ENCODE results near the gene PSG6.
"Not testable (repeated sequence)": the region's sequence is repeated elsewhere in the genome, so short reads cannot be mapped to it uniquely, and the experiment has no call there.

Gene PSG6

DNA sequence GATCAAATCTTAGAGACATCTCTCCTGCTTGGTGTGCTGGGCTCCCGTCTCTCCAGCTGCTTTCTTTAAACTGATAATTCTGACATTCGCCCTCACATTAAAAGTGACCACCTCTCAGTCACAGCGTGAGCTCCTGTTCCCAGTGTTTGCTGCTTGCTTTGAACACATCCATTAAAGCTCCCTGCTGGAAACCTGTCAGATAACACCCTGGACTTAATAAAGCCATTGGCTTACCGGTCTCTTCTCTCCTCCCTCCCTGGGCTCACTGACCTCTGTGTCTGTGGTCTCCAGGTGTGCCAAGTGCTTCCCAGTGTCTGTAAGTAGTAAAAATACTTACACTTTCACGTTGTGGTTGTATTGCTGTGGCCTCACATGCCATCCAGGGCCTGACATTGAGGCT, 35.7 kb downstream of the PSG6 start:
- POLR2A ChIA-PET; DNase-seq (ENCODE audit: low read depth, low spot score); H3K4me3 ChIP-seq (ENCODE audit: low read depth, low read length): not testable (repeated sequence)
- CTCF ChIA-PET = interaction anchor here (6.8 kb wide), 1 partner anchor 88 kb away, joined by 63 read pairs; no protein-coding TSS in a partner anchor

DNA sequence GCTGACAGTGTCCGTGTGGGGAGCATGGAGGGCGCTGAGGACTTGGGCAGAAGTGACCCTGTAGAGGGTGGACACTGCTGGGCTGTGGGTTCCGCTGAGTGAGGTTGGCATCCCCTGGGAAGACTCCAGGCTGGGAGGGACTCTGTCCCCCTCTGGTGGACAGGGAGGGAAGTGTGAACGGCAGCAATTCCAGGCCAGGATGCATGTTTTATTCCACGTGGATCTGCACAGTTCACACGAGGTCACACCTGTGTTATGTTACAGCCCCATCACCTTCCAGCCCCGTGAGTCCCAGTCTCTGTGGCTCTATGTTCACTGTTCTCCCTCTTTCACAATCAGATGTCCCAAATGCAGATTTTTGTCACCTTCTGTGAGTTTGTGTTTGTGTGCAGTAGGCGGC, 36.4 kb downstream of the PSG6 start:
- DNase-seq (ENCODE audit: low read depth, low spot score); CTCF ChIA-PET; H3K4me3 ChIP-seq (ENCODE audit: low read depth, low read length); POLR2A ChIA-PET: not testable (repeated sequence)
- TF ChIP-seq, protein P1, sequence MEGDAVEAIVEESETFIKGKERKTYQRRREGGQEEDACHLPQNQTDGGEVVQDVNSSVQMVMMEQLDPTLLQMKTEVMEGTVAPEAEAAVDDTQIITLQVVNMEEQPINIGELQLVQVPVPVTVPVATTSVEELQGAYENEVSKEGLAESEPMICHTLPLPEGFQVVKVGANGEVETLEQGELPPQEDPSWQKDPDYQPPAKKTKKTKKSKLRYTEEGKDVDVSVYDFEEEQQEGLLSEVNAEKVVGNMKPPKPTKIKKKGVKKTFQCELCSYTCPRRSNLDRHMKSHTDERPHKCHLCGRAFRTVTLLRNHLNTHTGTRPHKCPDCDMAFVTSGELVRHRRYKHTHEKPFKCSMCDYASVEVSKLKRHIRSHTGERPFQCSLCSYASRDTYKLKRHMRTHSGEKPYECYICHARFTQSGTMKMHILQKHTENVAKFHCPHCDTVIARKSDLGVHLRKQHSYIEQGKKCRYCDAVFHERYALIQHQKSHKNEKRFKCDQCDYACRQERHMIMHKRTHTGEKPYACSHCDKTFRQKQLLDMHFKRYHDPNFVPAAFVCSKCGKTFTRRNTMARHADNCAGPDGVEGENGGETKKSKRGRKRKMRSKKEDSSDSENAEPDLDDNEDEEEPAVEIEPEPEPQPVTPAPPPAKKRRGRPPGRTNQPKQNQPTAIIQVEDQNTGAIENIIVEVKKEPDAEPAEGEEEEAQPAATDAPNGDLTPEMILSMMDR (IDR thresholded peaks at IDR 0.05; ENCODE audit: insufficient read depth, low read length, missing control alignments) = peak; percentile 33

DNA sequence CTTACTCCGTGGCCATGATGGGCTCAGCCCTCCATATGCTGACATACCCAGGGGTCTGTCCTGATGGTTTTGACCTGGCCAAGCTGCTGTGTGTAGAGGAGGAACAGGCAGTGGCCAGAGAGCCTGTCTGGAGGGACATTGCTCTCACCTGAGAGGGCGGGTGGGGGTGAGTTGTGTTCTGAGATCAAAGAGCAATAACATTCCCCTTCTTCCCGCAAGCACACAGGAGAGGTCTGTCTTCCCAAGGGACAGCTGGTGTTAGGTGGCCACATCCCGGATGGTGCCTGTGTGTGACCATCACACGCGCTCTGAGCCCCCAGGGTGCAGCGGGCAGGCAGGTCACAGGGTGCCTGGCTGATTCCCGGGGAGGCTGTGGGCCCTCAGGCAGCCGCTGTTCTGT, 37.1 kb downstream of the PSG6 start:
- not testable (repeated sequence) for DNase-seq (ENCODE audit: low read depth, low spot score); H3K4me3 ChIP-seq (ENCODE audit: low read depth, low read length)
- ChIA-PET POLR2A (interaction anchor here (0.6 kb wide), 1 partner anchor 1186 kb away, joined by 3 read pairs; no protein-coding TSS in a partner anchor), CTCF (interaction anchor here (2.0 kb wide), 1 partner anchor 85 kb away, joined by 6 read pairs; no protein-coding TSS in a partner anchor)

DNA sequence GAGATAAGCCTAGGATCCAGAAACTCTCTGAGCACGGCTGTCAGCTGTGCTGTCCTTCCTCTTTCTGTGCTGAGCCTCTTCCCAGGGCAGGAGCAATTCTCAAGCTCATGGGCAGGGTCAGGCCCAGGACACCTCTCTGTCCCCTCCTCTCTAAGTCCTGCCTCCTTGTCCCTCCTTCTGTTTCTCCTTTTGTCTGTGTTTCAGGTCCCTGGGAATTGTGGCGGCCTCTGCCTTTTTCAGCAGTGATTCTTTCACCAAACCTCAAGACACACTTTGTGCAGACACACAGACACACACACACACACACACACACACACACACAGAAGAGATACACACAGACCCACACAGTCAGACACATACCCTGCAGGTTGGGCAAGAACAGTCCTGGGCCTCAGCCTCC, 38.1 kb downstream of the PSG6 start, which contains the start of gene PSG1:
TSS of gene PSG1 (minus strand) at position 101 of the 400 bp plus-strand sequence. CDS start 132 bp downstream, outside the sequence.
- POLR2A ChIA-PET = no interaction called here
- no peak for DNase-seq (ENCODE audit: low read depth, low spot score)
- no peak within 1 kb of the TSS for H3K4me3 ChIP-seq (ENCODE audit: low read depth, low read length)
- TF ChIP-seq, protein P1 (IDR thresholded peaks at IDR 0.05; ENCODE audit: insufficient read depth, low read length, missing control alignments) = no peak
- CTCF ChIA-PET = interaction anchor here (2.0 kb wide), 1 partner anchor 84 kb away, joined by 6 read pairs; no protein-coding TSS in a partner anchor

DNA sequence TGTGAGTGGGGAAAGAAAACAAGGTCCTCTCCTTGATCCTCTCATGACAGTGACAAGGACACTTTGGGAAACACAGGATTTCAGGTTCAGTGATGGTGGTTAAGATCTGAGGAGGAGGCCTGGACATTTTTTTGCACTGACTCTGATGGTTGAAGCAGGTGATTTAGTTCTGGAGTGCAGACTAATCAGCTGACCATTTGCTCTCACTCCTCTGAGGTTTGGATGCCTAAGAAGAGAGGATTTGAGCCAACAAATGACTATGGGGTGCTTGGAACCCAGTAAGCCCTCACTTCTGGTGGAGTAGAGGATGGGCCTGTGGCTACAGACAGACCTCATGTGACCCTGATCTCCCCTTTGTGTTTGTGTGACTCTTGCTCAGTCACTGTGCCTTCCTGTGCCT, 41.1 kb downstream of the PSG6 start:
- POLR2A ChIA-PET; DNase-seq (ENCODE audit: low read depth, low spot score); H3K4me3 ChIP-seq (ENCODE audit: low read depth, low read length): not testable (repeated sequence)
- CTCF ChIA-PET = interaction anchor here (1.1 to 1.6 kb wide), 2 partner anchors 9 to 10 kb away, joined by 3 to 11 read pairs; no protein-coding TSS in a partner anchor

DNA sequence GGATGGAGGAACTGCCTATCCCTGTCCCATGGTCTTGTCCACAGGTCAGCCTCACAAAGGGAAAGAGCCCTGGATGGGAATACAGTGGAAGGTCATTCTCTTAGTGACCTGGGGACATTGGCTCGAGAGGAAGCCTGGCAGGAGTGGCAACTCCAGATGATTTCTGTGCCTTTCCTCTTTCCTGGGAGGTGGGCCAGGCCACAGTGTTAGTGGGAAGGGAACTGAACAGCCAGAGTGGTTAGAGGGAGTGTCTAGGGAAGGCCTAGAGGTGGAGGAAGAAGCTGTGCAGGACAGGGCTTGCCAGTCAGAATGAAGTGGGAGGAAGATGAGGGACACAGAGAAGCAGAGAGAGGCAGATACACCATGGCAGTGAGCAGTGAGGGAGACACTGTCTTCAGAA, 41.8 kb downstream of the PSG6 start:
- CTCF ChIA-PET = interaction anchor here (1.6 kb wide), 1 partner anchor 9 kb away, joined by 11 read pairs; no protein-coding TSS in a partner anchor
- POLR2A ChIA-PET; DNase-seq (ENCODE audit: low read depth, low spot score): not testable (repeated sequence)

DNA sequence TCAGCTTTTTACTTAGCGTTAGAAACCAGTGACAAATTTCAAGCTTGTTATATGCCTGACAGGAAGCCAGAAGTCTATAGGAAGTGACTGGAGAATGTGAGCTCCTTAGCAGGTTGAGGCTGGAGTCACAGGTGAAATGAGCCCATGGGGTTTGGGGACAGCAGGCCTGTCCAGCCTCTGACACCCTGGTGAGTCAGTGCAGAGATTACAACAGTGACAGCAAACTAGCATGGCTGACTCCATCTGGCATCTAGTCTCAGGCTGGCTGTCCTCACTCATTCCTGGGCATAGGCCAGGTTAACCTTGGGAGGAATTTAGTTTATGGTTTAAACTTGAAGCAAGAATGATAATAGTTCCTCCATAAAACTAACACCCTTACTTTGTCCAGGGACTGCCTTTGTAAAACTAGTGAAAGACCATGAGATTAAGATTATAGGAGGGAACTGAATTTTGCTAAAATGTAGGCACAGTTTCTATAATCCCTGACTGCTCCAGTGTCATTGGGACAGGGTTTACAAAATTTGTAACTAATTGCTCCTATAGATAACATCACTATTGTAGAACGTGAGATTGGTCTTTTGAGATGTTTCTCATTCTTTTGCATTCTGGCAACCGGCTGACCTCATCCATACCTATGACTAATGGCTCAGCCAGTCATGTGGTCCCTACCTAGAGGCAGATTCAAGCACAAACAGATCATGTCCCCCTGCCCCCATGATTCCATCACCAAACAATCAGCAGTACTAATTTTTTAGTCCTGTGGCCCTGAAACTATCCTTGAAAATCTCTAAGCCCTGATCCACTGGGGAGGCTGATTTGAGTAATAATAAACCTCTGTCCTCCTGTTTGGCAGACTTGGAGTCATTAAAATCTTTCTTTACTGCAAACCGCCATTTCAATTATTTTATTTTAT, 42.5 kb downstream of the PSG6 start:
- CTCF ChIA-PET = interaction anchor here (0.7 to 3.2 kb wide), 3 partner anchors 10 to 81 kb away, joined by 3 to 13 read pairs (median 5); no protein-coding TSS in a partner anchor
- H3K4me3 ChIP-seq (ENCODE audit: low read depth, low read length); DNase-seq (ENCODE audit: low read depth, low spot score); POLR2A ChIA-PET: not testable (repeated sequence)

More for the DNA sequence above, 41.8 kb downstream of the PSG6 start:
- H3K4me3 ChIP-seq (ENCODE audit: low read depth, low read length) = not testable (repeated sequence)

DNA sequence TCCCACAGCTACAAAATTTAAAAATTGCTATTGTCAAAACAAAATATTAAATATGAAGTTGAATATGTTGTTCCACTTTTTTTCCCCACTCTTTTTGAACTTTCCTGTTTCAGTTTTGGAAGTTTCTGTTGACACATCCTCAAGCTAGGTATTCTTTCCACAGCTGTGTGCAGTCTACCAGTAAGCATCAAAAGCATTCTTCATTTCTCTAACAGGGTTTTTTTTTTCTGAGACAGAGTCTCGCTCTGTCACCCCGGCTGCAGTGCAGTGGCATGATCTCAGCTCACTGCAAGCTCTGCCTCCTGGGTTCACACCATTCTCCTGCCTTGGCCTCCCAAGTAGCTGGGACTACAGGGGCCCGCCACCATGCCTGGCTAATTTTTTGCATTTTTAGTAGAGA, 43.6 kb downstream of the PSG6 start:
- DNase-seq (ENCODE audit: low read depth, low spot score); H3K4me3 ChIP-seq (ENCODE audit: low read depth, low read length); POLR2A ChIA-PET: not testable (repeated sequence)
- CTCF ChIA-PET = interaction anchor here (1.2 to 3.2 kb wide), 2 partner anchors 11 to 80 kb away, joined by 5 to 13 read pairs; no protein-coding TSS in a partner anchor

DNA sequence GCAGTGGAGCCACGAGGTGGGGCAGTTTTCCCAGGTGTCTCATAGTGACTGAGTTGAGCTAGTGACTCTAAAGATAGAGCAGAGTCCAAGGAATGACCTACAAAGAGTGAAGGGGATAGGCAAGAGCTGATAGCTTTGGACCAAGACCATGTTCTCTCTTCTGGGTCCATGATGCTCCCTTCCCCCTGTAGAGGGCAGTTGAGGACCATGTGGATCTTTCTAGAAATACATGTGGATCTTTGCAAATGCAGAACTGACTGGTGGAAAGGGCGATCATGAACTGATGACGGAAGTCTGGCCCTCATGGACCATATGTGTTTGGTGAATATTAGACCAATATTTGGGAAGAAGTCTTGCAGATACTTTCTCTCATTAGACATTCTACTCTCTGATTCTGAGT, 45.1 kb downstream of the PSG6 start:
- DNase-seq (ENCODE audit: low read depth, low spot score) = no peak
- POLR2A ChIA-PET = no interaction called here

More for the DNA sequence above, 45.1 kb downstream of the PSG6 start:
- CTCF ChIA-PET = interaction anchor here (0.9 to 3.2 kb wide), 2 partner anchors 9 to 12 kb away, joined by 3 to 13 read pairs; no protein-coding TSS in a partner anchor
- TF ChIP-seq, protein P1 (IDR thresholded peaks at IDR 0.05; ENCODE audit: insufficient read depth, low read length, missing control alignments) = no peak
- H3K4me3 ChIP-seq (ENCODE audit: low read depth, low read length) = no peak overlapping the region

Measured in AG04449 (cell line).